T-helper 1 cell treated with Interleukin-12 subunit alpha and Interleukin-12 subunit beta and Interleukin-4 antibody, amounts not matched to agents 30 μg/mL and 1 μg/mL, for 36 hours (primary cell): ENCODE data around the gene AFM.

Source experiments
- H3K27ac Mint-ChIP-seq: one replicate; pipeline ENCODE4 v1.8.0; 2021; ENCODE audit warnings: mild to moderate bottlenecking, mixed read lengths
- H3K27me3 Mint-ChIP-seq: one replicate; pipeline ENCODE4 v1.8.0; 2021; ENCODE audit warnings: low read depth, mixed read lengths
- H3K36me3 Mint-ChIP-seq: one replicate; pipeline ENCODE4 v1.8.0; 2021; ENCODE audit warnings: low read depth, mixed read lengths
- H3K4me1 Mint-ChIP-seq: one replicate; pipeline ENCODE4 v1.8.0; 2021; ENCODE audit warnings: low read depth, mixed read lengths
- H3K4me3 Mint-ChIP-seq: one replicate; pipeline ENCODE4 v1.8.0; 2021; ENCODE audit warnings: mild to moderate bottlenecking, moderate library complexity, mixed read lengths
- H3K9me3 Mint-ChIP-seq: one replicate; pipeline ENCODE4 v1.8.0; 2021; ENCODE audit warnings: mixed read lengths

Gene AFM

DNA sequence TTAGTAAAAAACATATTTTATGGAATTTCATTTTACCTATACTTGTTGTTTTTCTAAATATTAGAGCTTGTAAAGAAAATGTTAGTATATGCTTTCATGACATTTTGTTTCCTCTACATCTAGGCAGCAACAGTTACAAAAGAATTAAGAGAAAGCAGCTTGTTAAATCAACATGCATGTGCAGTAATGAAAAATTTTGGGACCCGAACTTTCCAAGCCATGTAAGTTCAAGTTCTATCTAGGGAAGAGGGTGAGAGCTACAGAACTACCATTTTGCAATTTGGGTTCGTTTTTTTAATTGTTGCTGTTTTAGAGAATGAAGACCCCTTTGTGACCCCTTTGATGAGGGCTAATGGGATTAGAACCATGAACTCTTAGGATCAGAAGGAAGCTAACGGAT, 38.3 kb upstream of the AFM start:
- Mint-ChIP-seq H3K9me3 (no peaks in the 10 kb centered on the region), H3K27ac (no peak overlapping the region), H3K4me3 (no peak overlapping the region), H3K4me1 (no peaks in the 10 kb centered on the region), H3K36me3 (no peaks in the 10 kb centered on the region), H3K27me3 (peaks cover 4% of the 10 kb centered on the region)

DNA sequence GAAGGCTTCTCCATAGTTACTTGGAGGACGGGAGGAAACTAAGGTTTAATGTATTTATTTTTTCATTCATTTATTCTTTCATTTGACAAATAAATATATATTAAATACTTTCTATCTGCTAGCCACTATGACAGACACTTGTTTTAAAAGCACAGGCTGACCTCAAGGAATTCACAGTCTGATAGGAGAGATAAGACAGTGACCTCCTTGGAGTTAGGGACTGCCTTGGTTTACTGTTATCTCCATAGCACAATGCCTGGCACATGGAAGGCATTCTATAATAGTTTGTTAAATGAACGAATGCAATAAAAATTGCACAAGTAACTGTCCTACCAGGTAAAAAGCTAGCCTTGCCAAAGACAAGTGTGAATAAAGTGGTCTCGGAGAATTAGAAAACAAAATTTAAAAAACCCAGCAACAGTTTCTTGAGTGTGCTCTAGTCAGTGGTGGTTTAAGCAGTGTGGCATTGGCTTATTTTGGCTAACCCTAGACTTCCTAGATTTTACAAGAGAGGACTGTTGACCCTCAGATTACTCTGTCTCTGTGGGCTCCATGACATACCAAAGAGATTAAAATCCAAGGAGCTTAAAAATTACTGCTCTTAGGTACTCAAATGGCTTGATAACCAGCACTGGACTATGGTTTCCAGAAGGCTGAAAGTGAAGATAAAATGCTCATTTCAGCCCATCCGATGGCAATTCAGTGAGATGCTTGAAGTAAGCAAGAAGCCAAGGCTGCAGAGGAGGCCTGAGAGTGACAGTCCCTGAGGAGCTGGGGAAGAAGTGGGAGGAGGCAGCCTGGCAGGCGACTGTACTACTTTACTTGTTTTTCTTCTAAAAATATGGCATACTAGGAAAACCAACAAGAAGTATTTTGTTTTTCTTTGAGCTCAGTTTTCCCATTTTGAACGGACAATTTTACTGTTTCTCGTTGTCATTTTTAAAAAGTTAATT, 35.9 kb upstream of the AFM start:
- H3K4me1 Mint-ChIP-seq, result no peaks in the 10 kb centered on the region
- no peaks in the 10 kb centered on the region for H3K36me3 Mint-ChIP-seq
- H3K9me3 Mint-ChIP-seq, result no peaks in the 10 kb centered on the region
- H3K27ac Mint-ChIP-seq, result no peak overlapping the region
- peaks cover 4% of the 10 kb centered on the region for H3K27me3 Mint-ChIP-seq
- H3K4me3 Mint-ChIP-seq, result no peak overlapping the region

DNA sequence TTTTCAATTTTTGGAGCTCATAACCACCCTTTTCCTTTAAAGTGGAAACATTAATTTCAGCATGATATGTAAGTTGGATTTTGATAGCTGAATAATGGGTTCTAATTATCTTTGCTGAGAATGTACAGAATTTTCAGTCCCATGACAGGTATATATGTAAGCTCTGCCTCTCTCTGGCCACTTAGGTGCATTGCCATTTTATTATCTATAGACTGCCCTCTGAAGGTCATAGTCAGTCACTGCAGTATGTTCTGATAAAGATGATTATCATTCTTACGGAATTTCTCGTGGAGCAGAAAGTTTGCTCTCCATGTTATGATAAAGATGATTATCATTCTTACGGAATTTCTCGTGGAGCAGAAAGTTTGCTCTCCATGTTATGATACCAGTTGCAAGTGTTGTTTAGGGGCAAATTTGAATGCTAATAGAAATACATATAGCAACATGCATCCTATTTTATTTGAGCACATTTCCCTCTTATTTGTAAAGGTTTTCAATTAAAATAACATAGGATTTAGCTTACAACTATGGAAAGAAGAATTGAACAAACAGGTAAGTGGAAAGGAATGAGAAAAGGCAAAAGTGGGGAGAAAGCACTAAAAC, 35.1 kb upstream of the AFM start:
- Mint-ChIP-seq H3K36me3 (no peaks in the 10 kb centered on the region), H3K27me3 (peaks cover 4% of the 10 kb centered on the region), H3K9me3 (no peaks in the 10 kb centered on the region), H3K4me1 (no peaks in the 10 kb centered on the region), H3K27ac (no peak overlapping the region), H3K4me3 (no peak overlapping the region)

DNA sequence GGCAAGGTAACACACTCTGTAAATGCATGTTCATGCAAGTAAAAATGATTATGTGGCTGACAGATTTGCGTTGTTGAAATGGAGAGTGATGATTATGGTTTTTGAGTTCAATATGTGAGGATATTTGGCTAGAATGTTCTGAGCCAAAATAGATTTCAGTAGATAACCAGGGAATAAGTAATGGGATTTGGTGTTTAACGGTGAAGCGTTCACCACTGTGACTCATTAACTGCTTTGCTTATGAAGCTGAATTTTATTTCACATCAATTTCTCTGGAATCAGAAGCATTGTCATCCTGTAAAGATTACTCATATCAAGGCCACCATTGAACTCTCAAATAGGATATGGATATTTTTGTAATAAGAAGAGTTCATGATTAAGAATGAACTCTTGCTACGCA, 33.9 kb upstream of the AFM start:
- H3K27ac Mint-ChIP-seq, result no peak overlapping the region
- H3K4me3 Mint-ChIP-seq, result no peak overlapping the region
- H3K9me3 Mint-ChIP-seq, result no peaks in the 10 kb centered on the region
- H3K27me3 Mint-ChIP-seq, result peaks cover 4% of the 10 kb centered on the region
- no peaks in the 10 kb centered on the region for H3K36me3 Mint-ChIP-seq
- H3K4me1 Mint-ChIP-seq, result no peaks in the 10 kb centered on the region

DNA sequence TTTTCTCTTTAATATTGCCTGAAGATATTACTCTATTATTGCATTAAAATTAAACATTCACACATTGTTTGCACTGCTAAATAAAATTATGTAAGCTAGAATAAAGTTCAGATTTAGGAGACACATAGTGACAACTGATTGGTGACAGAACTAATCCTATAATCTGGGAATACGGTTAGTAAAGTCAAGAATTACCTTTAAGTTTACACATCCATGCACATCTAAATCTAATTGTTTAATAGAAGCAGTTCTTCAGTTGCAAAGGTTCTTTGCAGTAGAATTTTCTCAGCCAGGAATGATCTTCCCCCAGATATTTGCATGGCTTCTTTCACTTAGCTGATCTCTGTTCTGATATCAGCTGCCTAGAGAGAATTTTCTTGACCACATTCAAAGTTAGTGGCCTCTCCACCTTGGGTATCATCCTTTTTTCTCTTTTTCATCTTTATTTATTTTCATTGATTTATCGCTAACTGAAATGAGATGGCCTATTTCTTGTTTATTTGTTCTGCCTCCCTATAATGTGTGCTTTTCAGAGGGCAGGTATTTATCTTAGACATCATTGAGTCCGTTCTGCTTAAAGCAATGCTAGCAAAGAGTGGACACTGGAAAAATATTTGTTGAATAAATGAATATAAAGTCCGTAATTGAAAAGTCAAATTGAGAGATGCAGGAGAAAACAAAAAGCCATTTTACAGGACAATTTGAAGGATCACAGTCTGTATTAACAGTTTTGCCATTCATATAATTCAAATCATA, 32.9 kb upstream of the AFM start:
- Mint-ChIP-seq H3K36me3 (no peaks in the 10 kb centered on the region), H3K27ac (no peak overlapping the region), H3K27me3 (peaks cover 4% of the 10 kb centered on the region), H3K4me1 (no peaks in the 10 kb centered on the region), H3K9me3 (no peaks in the 10 kb centered on the region), H3K4me3 (no peak overlapping the region)

DNA sequence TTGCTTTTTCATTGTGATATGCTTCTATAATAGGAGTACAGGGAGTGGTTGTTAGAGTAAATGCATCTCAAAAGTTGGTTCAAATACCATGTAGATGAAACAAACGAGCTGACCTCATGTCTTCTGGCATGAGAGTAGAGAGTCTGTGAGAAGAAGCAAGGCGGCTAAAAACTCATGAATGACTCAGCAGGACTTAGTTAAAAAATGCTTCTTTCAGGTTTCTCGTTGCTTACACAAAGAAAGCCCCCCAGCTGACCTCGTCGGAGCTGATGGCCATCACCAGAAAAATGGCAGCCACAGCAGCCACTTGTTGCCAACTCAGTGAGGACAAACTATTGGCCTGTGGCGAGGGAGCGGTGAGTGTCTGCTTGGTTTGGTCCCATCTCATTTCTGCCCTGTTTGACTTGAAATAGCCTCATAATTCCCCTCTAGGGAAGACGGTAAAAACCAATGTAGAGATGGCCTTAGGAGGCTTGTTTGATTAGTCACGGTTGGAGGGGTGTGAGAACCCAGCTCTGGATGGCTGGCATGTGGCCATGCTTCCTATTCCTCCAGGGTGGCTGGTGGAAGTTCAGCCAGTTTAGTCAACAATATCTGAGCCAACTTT, 31.0 kb upstream of the AFM start:
- H3K36me3 Mint-ChIP-seq, result no peaks in the 10 kb centered on the region
- no peaks in the 10 kb centered on the region for H3K4me1 Mint-ChIP-seq
- no peak overlapping the region for H3K27ac Mint-ChIP-seq
- peaks cover 4% of the 10 kb centered on the region for H3K27me3 Mint-ChIP-seq
- H3K4me3 Mint-ChIP-seq, result no peak overlapping the region
- no peaks in the 10 kb centered on the region for H3K9me3 Mint-ChIP-seq

DNA sequence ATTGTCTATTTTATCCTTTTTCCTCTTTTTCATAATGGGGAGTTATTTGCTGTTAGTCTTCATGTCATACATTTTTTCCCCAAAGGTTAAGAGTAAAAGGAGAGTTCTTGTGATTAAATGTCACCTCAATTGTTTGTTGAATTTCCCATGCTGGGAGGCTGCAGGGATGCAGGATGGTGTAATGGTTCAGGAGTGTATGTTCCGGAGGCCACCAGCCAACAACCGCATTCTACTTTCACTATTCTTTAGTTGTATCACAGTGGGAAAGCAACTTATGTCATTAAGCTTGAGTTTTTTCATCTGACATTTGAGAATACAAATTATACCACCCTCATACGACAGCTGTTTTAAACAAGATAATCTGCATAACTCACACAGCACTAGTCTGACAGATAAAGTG, 30.1 kb upstream of the AFM start:
- Mint-ChIP-seq H3K36me3 (no peaks in the 10 kb centered on the region), H3K4me3 (no peak overlapping the region), H3K4me1 (no peaks in the 10 kb centered on the region), H3K27me3 (peaks cover 6% of the 10 kb centered on the region), H3K27ac (no peak overlapping the region), H3K9me3 (no peaks in the 10 kb centered on the region)

DNA sequence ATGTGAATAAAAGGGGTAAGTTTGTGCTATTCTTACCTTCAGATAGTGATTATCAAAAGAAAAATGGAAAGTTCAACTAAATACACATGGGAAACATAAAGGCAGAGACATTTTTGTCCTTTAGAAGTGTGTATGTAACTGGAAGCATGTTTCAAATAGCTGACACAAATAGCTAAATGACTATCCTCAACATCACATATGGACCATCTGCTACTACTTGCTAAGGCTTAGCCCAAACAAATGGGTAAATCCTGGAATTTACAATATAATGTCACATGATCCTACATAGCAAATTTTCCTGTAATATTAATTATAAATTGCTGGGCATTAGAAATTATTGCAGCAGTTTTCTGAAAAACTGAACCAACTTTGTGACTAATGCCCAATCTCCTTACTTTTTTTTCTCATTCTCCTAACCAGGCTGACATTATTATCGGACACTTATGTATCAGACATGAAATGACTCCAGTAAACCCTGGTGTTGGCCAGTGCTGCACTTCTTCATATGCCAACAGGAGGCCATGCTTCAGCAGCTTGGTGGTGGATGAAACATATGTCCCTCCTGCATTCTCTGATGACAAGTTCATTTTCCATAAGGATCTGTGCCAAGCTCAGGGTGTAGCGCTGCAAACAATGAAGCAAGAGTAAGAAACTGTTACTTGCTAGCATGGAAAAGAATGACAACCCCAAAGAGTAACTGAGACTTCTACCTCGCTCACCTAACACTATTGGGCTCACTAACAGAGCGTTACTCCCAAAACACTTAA, 29.4 kb upstream of the AFM start:
- peaks cover 4% of the 10 kb centered on the region for H3K27me3 Mint-ChIP-seq
- H3K4me3 Mint-ChIP-seq, result no peak overlapping the region
- no peaks in the 10 kb centered on the region for H3K36me3 Mint-ChIP-seq
- no peaks in the 10 kb centered on the region for H3K4me1 Mint-ChIP-seq
- H3K27ac Mint-ChIP-seq, result no peak overlapping the region
- H3K9me3 Mint-ChIP-seq, result no peaks in the 10 kb centered on the region

DNA sequence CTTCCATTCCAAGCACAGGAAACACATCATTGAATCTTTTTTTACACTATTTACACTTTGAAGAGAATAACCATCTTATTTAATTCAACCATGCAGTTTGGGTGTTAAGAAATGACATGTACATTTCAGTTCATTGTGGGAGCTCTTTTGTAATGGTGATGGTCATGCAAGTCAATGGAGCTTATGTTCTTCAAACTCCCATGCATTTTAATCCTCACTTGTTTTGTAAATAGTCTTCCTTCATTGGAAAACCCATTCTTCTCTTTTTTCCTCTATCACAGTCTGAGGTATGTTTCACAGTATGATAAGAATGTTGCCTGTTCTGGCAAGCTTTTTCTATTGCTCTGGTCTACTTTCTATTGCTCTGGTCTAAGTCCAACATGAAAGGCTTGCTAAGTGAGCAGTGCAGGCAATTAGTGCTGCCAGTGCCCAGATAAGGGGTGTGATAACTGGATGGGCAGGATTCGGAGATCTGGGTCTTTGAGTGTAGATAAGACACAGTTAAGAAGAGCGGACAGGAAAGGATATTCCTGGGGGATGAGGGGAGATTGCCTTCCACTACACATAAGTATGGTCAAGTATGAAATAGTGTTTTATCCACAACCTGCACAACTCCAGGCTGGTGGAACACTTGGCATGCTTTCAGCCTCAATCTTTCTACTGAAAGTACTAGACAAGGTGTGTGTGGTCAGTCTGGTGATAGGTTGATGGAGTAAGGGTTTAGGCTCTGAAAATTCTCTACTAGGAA, 28.4 kb upstream of the AFM start:
- H3K36me3 Mint-ChIP-seq, result no peaks in the 10 kb centered on the region
- peaks cover 4% of the 10 kb centered on the region for H3K27me3 Mint-ChIP-seq
- no peaks in the 10 kb centered on the region for H3K4me1 Mint-ChIP-seq
- H3K9me3 Mint-ChIP-seq, result no peaks in the 10 kb centered on the region
- H3K27ac Mint-ChIP-seq, result no peak overlapping the region
- no peak overlapping the region for H3K4me3 Mint-ChIP-seq

DNA sequence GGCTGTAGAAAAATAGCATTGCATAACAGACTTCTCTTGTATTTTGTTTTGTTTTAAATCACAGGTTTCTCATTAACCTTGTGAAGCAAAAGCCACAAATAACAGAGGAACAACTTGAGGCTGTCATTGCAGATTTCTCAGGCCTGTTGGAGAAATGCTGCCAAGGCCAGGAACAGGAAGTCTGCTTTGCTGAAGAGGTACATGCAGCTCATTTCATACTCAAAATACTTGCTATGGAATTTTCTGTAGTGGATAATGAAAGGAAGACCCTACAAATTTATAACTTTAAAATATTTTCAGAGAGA, 27.9 kb upstream of the AFM start:
- H3K27me3 Mint-ChIP-seq, result peaks cover 4% of the 10 kb centered on the region
- no peaks in the 10 kb centered on the region for H3K36me3 Mint-ChIP-seq
- no peaks in the 10 kb centered on the region for H3K9me3 Mint-ChIP-seq
- H3K4me1 Mint-ChIP-seq, result no peaks in the 10 kb centered on the region
- no peak overlapping the region for H3K27ac Mint-ChIP-seq
- no peak overlapping the region for H3K4me3 Mint-ChIP-seq

DNA sequence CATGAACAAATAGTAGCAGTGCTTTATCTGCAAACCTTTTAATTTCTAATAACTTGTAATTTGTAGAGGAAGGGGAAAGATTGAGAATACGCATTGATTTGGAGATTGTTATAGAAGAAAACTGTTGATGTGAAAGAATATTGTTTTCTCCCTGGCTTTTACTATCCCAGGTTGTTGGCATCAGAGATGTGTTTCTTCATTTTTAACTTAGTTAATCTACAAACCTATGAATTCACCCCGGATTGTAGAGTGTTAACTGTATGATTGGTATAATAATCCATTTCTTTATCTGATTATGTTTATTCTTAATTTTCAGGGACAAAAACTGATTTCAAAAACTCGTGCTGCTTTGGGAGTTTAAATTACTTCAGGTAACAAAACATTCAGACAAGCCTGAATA, 26.6 kb upstream of the AFM start:
- H3K36me3 Mint-ChIP-seq, result no peaks in the 10 kb centered on the region
- H3K27me3 Mint-ChIP-seq, result peaks cover 4% of the 10 kb centered on the region
- H3K9me3 Mint-ChIP-seq, result no peaks in the 10 kb centered on the region
- no peak overlapping the region for H3K4me3 Mint-ChIP-seq
- H3K27ac Mint-ChIP-seq, result no peak overlapping the region
- H3K4me1 Mint-ChIP-seq, result no peaks in the 10 kb centered on the region

DNA sequence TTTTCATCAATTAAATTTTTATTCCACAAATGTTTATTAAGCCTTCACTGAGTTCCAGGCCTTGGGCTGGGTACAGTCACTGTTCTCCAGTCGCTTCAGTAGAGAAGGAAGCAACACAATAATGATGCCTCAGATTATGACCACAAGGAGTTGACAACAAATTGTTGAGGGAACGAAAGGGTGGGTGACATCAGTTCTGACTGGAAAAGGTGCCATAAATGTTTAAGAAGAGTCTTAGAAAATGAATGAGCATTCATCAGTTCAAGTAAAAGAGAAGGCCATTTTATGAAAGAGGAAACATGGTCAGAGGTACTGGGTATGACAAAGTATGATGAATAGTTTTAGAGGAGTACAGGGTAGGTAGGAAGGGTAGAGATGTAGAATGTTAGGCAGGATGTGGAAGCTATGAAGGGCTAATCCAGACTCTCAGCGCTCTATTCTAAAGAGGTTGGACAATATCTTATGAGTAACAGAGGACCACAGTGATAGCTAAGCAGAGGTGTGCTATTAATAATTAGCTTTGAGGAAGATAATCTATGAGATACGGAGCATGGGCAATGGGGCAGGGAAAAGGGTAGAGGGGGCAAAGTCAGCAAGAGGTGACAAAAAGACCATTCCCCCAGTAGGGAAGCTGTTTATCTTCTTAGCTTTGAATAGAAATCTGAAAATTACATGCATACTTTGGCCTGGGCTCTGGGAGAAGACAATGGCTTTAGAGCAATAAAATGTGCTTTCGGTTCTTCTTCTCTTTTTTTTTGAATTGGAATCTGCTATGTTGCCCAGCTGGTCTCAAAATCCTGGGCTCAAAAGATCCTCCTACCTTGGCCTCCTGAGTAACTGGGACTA, 25.1 kb upstream of the AFM start:
- H3K9me3 Mint-ChIP-seq, result no peaks in the 10 kb centered on the region
- H3K27me3 Mint-ChIP-seq, result peaks cover 4% of the 10 kb centered on the region
- H3K27ac Mint-ChIP-seq, result no peak overlapping the region
- no peak overlapping the region for H3K4me3 Mint-ChIP-seq
- no peaks in the 10 kb centered on the region for H3K4me1 Mint-ChIP-seq
- H3K36me3 Mint-ChIP-seq, result no peaks in the 10 kb centered on the region
